Keratinocyte (primary cell): ENCODE results near the gene MAN1C1.

Experiments
- CTCF ChIP-seq, 3 experiments: IDR thresholded peaks in 1 of 3; conservative IDR thresholded peaks in 1 of 3; optimal IDR thresholded peaks in 1 of 3; 2 replicates in 2 of 3; 3 replicates in 1 of 3; pipeline versions ENCODE3 to v1.5.1; 2011; ENCODE audit warnings: low read length in 3 of 3, mild to moderate bottlenecking in 3 of 3, moderate library complexity in 2 of 3, control low read depth in 1 of 3, inconsistent platforms in 1 of 3; ENCODE audit not compliant: insufficient read depth in 2 of 3; ENCODE audit errors: extremely low read depth in 1 of 3
- EZH2 ChIP-seq: IDR thresholded peaks from one replicate; pipeline ENCODE4 v1.6.1; 2012; ENCODE audit warnings: inconsistent platforms, mild to moderate bottlenecking, low read length, moderate library complexity

- TF ChIP-seq CTCF (optimal IDR thresholded peaks at IDR 0.05 in 1 of 3, IDR thresholded peaks at IDR 0.05 in 1 of 3, conservative IDR thresholded peaks at IDR 0.05 in 1 of 3; ENCODE audit: extremely low read depth in 1 of 3, insufficient read depth in 2 of 3, low read length in 3 of 3) = no peak
- TF ChIP-seq EZH2 = no peak
These were observed 56.3 kb downstream of the MAN1C1 start for GRCh38 chr1:25672763-25673409.
